AG10803 (cell line): ENCODE results near the gene PCK1.

Source experiments
- DNase-seq: peaks from one replicate; pipeline ENCODE4 v3.0.0; 2010; ENCODE audit warnings: low read depth
- H3K4me3 ChIP-seq: 2 replicates; pipeline ENCODE4 v1.5.1; 2011; ENCODE audit warnings: mild to moderate bottlenecking, low read length, control low read depth
- TF ChIP-seq, protein P1 (sequence below): conservative IDR thresholded peaks from 2 replicates; pipeline ENCODE4 v1.5.1; 2011; ENCODE audit warnings: mild to moderate bottlenecking, low read length, control low read depth, inconsistent platforms

PCK1 gene

DNA sequence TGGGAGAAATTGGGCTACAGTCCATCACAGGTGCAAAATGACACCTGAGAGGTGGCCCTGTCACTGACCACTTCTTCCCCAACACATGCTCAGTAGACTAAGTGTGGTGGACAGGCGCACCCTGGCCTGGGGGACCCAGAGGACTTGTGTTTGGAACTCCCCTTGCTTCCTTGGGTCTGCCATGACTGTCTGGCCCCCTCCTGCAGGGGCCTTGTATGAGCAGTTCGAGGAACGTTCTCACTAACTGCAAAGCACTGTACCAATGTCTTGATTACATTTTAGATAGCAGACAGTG, 4.0 kb upstream of the PCK1 start:
- no peak for DNase-seq
- H3K4me3 ChIP-seq = no peak overlapping the region
- TF ChIP-seq, protein P1, sequence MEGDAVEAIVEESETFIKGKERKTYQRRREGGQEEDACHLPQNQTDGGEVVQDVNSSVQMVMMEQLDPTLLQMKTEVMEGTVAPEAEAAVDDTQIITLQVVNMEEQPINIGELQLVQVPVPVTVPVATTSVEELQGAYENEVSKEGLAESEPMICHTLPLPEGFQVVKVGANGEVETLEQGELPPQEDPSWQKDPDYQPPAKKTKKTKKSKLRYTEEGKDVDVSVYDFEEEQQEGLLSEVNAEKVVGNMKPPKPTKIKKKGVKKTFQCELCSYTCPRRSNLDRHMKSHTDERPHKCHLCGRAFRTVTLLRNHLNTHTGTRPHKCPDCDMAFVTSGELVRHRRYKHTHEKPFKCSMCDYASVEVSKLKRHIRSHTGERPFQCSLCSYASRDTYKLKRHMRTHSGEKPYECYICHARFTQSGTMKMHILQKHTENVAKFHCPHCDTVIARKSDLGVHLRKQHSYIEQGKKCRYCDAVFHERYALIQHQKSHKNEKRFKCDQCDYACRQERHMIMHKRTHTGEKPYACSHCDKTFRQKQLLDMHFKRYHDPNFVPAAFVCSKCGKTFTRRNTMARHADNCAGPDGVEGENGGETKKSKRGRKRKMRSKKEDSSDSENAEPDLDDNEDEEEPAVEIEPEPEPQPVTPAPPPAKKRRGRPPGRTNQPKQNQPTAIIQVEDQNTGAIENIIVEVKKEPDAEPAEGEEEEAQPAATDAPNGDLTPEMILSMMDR = no peak

DNA sequence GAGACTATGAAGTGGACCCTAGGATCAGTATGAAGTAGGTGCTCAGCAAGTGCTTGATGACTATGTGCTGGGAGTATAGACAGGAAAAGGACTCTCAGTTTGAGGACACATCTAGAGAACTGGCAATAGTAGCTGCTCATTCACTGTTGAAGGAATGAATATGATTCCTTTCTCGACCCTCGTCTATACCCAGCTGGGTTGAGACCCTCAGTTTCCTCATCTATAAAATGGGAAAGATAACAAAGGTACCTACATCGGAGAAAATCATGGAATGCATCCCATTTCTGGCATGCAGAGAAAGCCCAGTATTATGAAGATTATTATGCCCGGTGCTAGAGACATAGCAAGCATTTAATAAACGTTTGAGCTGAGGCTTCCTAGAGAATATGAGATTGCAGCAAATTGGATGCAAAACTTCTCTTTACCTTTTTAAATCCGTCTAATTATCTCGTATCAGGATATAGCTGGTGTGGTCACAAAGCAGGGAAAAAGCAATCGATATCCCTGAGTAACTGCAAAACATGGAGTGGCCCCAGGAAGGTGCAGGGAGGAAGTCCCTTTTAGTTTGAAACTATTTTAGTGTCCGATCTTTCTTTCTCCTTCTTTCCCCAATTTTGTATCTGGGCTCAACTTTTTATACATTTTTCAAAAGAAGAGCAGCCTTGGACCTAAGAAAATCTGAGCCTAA, 2.8 kb upstream of the PCK1 start:
- DNase-seq = no peak
- H3K4me3 ChIP-seq = no peak overlapping the region
- TF ChIP-seq, protein P1 = no peak

DNA sequence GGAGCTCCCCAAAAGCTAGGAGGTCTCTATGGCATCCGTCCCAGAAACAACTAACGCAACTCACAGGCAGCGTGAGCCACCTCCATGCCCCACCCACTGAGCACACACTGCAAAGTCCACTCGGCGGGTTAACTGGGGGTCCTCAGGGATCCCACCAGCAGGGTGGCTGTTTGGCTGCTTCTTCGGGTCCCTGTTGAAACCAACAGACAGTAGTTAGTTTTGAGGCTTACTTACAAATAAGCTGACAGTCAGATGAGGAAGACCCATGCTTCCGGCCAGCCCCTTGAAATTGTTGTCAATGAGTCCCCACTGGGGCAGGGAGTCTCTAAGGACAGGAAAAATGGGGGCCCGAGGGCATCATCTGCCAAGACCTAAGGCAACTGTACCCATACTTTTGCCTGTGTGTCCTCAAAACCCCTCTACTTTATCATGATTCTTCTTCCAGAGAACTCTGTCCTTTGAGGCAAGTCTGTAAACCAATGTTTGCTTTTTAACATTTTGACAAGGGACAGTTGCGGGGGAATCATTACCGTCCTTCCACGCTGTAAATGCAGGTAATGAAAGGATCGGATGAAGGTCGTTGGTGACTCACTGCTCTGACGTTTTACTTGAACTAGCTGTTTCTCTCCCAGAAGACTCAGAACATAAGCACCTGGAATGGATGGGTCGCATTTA, 2.2 kb upstream of the PCK1 start:
- H3K4me3 ChIP-seq = no peak overlapping the region
- DNase-seq = no peak
- TF ChIP-seq, protein P1 = no peak

DNA sequence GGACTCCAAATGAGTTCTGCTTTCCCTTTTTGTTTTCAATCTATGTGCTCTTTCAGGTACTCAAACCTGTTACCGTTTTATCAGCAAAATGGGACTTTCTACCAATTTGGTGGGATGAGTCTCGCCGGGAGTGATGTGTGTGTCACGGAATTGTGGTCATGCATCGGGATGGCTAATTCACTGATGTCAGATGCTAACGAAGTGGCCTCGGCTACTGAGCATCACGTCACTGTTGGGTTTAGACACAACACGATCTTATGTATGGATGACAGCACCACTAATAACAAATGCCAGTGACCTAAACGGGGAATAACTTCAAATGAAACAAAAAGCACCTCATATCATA, 1.6 kb upstream of the PCK1 start:
- no peak for DNase-seq
- TF ChIP-seq, protein P1 = no peak
- H3K4me3 ChIP-seq = no peak overlapping the region

DNA sequence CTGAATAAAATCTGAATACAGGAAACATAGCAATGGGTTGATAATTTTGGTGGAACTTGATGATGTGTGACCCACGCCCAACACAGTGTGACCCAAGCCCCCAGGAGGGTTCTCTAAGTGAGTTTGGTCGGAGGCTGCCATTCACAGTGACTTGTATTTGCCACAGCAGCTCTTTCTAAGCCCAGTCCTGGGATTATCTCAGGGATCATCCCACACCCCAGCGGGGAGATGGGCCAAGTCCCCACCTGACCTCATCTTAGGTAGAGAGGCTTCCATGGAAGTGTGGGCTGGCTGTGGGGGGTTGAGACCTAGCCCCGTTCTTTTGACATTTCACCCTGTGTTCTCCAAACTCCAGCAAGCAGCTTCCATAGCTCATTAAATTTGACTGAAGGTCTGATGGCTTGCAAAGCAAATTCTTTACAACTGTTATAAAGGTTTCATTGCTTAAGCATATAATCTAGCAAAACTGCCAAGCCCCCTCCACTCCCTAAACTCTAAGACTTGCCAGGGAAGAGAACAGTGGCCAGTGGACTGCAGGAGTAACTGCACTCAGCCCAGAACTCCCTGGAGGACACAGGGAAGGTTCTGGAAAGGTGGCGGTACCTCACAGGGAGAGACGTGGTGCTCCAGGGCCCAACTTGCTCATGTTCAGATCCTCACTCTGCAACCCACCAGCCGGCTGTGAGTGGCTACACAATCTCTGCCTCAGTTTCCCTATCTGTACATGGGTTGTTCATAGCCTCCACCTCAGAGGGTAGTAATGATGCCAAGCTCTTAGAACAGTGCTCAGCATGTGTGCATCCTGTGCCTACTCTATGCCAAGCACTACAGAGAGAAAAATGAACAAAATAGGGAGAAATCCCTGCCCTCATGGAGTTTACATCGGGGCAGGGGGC, 1.0 kb upstream of the PCK1 start:
- DNase-seq = no peak
- no peak overlapping the region for H3K4me3 ChIP-seq
- TF ChIP-seq, protein P1 = no peak

DNA sequence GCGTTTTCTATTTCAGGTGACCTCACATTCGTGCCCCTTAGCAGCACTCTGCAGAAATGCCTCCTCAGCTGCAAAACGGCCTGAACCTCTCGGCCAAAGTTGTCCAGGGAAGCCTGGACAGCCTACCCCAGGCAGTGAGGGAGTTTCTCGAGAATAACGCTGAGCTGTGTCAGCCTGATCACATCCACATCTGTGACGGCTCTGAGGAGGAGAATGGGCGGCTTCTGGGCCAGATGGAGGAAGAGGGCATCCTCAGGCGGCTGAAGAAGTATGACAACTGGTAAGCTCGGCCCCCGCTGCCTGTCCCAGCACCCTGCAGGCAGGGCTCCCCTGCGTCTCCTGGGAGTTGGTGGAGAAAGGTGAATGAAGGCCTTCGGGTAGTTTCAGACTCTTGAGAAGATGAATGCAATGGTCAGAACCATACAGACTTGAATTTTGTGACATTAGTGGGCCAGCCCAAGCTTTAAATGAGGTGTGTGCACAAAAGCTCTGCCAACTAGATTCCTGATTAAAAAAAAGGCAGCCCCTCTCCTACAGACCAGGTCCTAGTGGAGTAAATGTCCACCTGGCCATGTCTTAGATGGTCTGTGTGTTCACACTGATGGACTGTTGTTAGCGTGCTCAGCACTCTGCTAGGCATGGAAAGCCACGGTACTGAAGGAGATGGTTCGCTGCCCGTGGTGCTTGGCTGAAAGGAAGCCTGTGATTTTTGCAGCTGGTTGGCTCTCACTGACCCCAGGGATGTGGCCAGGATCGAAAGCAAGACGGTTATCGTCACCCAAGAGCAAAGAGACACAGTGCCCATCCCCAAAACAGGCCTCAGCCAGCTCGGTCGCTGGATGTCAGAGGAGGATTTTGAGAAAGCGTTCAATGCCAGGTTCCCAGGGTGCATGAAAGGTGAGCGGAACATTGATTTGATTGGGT, 708 bp downstream of the PCK1 start:
- DNase-seq = no peak
- TF ChIP-seq, protein P1 = no peak
- H3K4me3 ChIP-seq = no peak overlapping the region
